Testis (tissue), 3 donors: ENCODE measurements around the gene TMEM141. TPM values are rescaled to one million over a fixed set of nuclear protein-coding genes. Genes with fewer than 3 reads are reported as not detected.

Experiments
- DNase-seq: peaks from one replicate; pipeline ENCODE4 v3.0.0-alpha.2; 2019
- H3K27ac ChIP-seq, 2 donors: fragments of 200-600 bp; sonication (generic); one replicate each; pipeline ENCODE4 v1.5.1; 2019
- H3K27me3 ChIP-seq: fragments of 200-600 bp; sonication (generic); one replicate; pipeline ENCODE4 v1.5.1; 2019
- H3K36me3 ChIP-seq: fragments of 200-600 bp; sonication (generic); one replicate; pipeline ENCODE4 v1.5.1; 2017; ENCODE audit warnings: low read depth; ENCODE audit errors: missing control alignments
- H3K4me1 ChIP-seq: fragments of 200-600 bp; sonication (generic); one replicate; pipeline ENCODE4 v1.5.1; 2019
- H3K4me3 ChIP-seq, 2 donors: fragments of 200-600 bp; sonication (generic); one replicate each; pipeline ENCODE4 v1.5.1; 2017 to 2019
- H3K9me3 ChIP-seq: fragments of 200-600 bp; sonication (generic); one replicate; pipeline ENCODE4 v1.5.1; 2017
- CTCF ChIP-seq, 3 experiments: fragments of 450-650 bp in 2 of 3; fragments of 200-600 bp in 1 of 3; sonication (generic) in 1 of 3; IDR thresholded peaks; one replicate each; pipeline ENCODE4 v1.5.1; 2016 to 2019; ENCODE audit warnings: antibody characterized with exemption in 3 of 3, mild to moderate bottlenecking in 2 of 3, moderate library complexity in 1 of 3
- POLR2A ChIP-seq: fragments of 450-650 bp; IDR thresholded peaks from one replicate; pipeline ENCODE4 v1.6.1; 2017; ENCODE audit warnings: antibody characterized with exemption, mild to moderate bottlenecking, moderate library complexity
- WGBS, 2 donors: methylation state at CpG; one replicate each; pipeline ENCODE4 v1.1.5; 2018; 5-methylcytosine and 5-hydroxymethylcytosine counted together
- intact Hi-C: fragments of 100-400 bp; cut with DNase I; formaldehyde crosslinking; loops from one replicate; pipeline ENCODE4 v1.15.1; 2023; ENCODE audit warnings: low total_unique reads
- polyA plus RNA-seq: library from polyadenylated mRNA; stranded (reverse); fragments of 350-450 nt; fragmentation: Illumina TruSeq; extraction: RNeasy Lipid Tissue Mini Kit (QIAGEN cat#74804); gene quantifications from one replicate; pipeline ENCODE4 v1.2.3, GENCODE V29; 2014; ENCODE audit warnings: low read depth, low replicate concordance; ENCODE audit not compliant: insufficient read depth
- total RNA-seq, 2 donors: library from RNA; depleted of rRNA; stranded (reverse); fragments of >200 nt; gene quantifications; one replicate each; pipeline ENCODE4 v1.2.3, GENCODE V29; 2016

Gene TMEM141
- total and polyA plus RNA-seq, 3 donors from 2014 or later = 80.4 to 127 (median 108) TPM

GRCh38 chr9:136775191-136775590 is 16.0 kb upstream of the TMEM141 start:
- 90 to 97% methylated on average over 2 to 6 of the region's 6 CpGs for WGBS, 2 donors
- TF ChIP-seq POLR2A (no peak), CTCF (IDR thresholded peaks at IDR 0.05) (no peak)

GRCh38 chr9:136776947-136777346 is 14.2 kb upstream of the TMEM141 start:
- Histone ChIP-seq H3K9me3 (no peaks in the 10 kb centered on the region), H3K36me3 (no peaks in the 10 kb centered on the region), H3K27me3 (no peaks in the 10 kb centered on the region), H3K4me3 (no peak overlapping the region), H3K27ac (no peak overlapping the region), H3K4me1 (no peaks in the 10 kb centered on the region)
- DNase-seq = no peak
- intact Hi-C loops = no loop called here
- no peak for TF ChIP-seq POLR2A
- TF ChIP-seq CTCF (IDR thresholded peaks at IDR 0.05) = no peak
- WGBS, 2 donors = 78 to 82% methylated on average over 7 of the region's 7 CpGs

More at GRCh38 chr9:136775191-136775590, 16.0 kb upstream of the TMEM141 start:
- Histone ChIP-seq H3K27ac (no peak overlapping the region), H3K36me3 (no peaks in the 10 kb centered on the region), H3K9me3 (no peaks in the 10 kb centered on the region), H3K27me3 (no peaks in the 10 kb centered on the region), H3K4me3 (no peak overlapping the region), H3K4me1 (no peaks in the 10 kb centered on the region)
- DNase-seq = no peak
- intact Hi-C loops = no loop called here

- no peak for DNase-seq
- Histone ChIP-seq H3K4me3 (no peak overlapping the region), H3K4me1 (no peaks in the 10 kb centered on the region), H3K27me3 (no peaks in the 10 kb centered on the region), H3K36me3 (no peaks in the 10 kb centered on the region), H3K27ac (no peak overlapping the region), H3K9me3 (no peaks in the 10 kb centered on the region)
- intact Hi-C loops = no loop called here
- TF ChIP-seq POLR2A (no peak), CTCF (IDR thresholded peaks at IDR 0.05) (no peak)
- 70 to 80% methylated on average over 12 to 14 of the region's 14 CpGs for whole genome bisulfite sequencing, 2 donors
Measured at GRCh38 chr9:136777359-136777758, 13.8 kb upstream of the TMEM141 start.

GRCh38 chr9:136779808-136780207 is 11.3 kb upstream of the TMEM141 start:
- peaks cover 5% of the 10 kb centered on the region for H3K4me1 ChIP-seq
- no peak for DNase-seq
- WGBS, 2 donors = 82 to 96% methylated on average over 5 of the region's 5 CpGs
- intact Hi-C loops = no loop called here
- no peak overlapping the region for H3K27ac ChIP-seq
- H3K4me3 ChIP-seq = no peak overlapping the region
- no peak for TF ChIP-seq POLR2A
- no peak for TF ChIP-seq CTCF (IDR thresholded peaks at IDR 0.05)
- H3K27me3 ChIP-seq = no peaks in the 10 kb centered on the region
- H3K9me3 ChIP-seq = no peaks in the 10 kb centered on the region
- no peaks in the 10 kb centered on the region for H3K36me3 ChIP-seq

GRCh38 chr9:136782452-136782851 is 8.7 kb upstream of the TMEM141 start:
- H3K9me3 ChIP-seq = no peaks in the 10 kb centered on the region
- H3K27ac ChIP-seq = no peak overlapping the region
- H3K4me1 ChIP-seq = peaks cover 8% of the 10 kb centered on the region
- WGBS, 2 donors = 94 to 96% methylated on average over 3 of the region's 3 CpGs
- TF ChIP-seq POLR2A = no peak
- no peak for TF ChIP-seq CTCF (IDR thresholded peaks at IDR 0.05)
- no peak for DNase-seq
- intact Hi-C loops = no loop called here
- no peak overlapping the region for H3K4me3 ChIP-seq
- H3K27me3 ChIP-seq = no peaks in the 10 kb centered on the region
- H3K36me3 ChIP-seq = no peaks in the 10 kb centered on the region
